Testis (tissue), 2 donors: ENCODE measurements around the gene THAP10.

Experiments
- CTCF ChIP-seq, 3 experiments: fragments of 450-650 bp in 2 of 3; fragments of 200-600 bp in 1 of 3; sonication (generic) in 1 of 3; IDR thresholded peaks; one replicate each; pipeline ENCODE4 v1.5.1; 2016 to 2019; ENCODE audit warnings: antibody characterized with exemption in 3 of 3, mild to moderate bottlenecking in 2 of 3, moderate library complexity in 1 of 3
- POLR2A ChIP-seq: fragments of 450-650 bp; IDR thresholded peaks from one replicate; pipeline ENCODE4 v1.6.1; 2017; ENCODE audit warnings: antibody characterized with exemption, mild to moderate bottlenecking, moderate library complexity

- TF ChIP-seq POLR2A (no peak), CTCF (IDR thresholded peaks at IDR 0.05) (no peak)
Observed at GRCh38 chr15:70837476-70837875, 54.8 kb downstream of the THAP10 start.
